Stimulated activated CD8-positive, alpha-beta memory T cell treated with anti-CD3 and anti-CD28 coated beads, Interleukin-12 subunit alpha, Interleukin-12 subunit beta, amount 100 ng/mL, for 4 hours (primary cell): ENCODE measurements around the gene TSPAN33.
"Not testable (repeated sequence)": the region's sequence is repeated elsewhere in the genome, so short reads cannot be mapped to it uniquely, and the experiment has no call there.

Experiments used
- DNase-seq: peaks from one replicate; pipeline ENCODE4 v3.0.0-alpha.2; 2020; ENCODE audit warnings: low read depth

TSPAN33 gene, protein sequence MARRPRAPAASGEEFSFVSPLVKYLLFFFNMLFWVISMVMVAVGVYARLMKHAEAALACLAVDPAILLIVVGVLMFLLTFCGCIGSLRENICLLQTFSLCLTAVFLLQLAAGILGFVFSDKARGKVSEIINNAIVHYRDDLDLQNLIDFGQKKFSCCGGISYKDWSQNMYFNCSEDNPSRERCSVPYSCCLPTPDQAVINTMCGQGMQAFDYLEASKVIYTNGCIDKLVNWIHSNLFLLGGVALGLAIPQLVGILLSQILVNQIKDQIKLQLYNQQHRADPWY

DNA sequence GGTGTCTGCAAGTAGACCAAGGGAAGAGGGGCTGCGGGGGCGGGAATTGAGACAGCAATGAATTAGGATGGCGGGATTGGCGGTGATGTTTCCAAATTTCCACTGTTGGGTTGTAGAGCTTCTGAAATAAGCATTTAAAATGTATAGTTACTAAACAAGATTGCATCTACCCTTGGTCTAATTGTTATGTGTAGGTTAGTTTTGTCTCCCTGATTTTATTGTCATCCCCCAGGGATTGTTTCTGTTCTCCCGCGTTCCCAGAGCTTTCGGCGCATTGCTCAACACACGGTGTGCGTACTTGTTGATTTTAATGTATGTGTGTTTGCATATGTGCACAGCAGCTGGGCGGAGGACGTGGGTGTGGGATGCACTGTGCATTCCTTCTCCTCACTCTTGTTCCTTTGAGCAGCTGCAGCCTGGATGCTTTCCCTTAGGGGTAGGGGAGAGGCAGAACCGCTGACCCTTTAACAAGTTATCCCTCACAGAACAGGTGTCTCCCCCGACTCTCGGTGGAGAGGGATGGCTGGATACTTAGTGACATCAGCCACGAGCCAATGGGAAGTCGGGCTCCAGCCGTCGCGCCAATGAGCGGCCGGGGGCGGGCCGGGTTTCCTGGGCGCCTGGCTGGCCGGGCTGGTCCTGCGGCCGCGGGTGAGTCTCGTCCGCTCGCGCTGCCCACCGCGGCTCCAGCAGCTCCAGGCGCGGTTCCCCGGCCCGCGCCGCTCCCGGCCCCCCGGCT, at the start of gene TSPAN33:
TSPAN33 (plus strand) TSS at position 613 of the 739 bp plus-strand sequence. CDS start 274 bp downstream, outside the sequence.
- DNase-seq = peak; percentile 39

DNA sequence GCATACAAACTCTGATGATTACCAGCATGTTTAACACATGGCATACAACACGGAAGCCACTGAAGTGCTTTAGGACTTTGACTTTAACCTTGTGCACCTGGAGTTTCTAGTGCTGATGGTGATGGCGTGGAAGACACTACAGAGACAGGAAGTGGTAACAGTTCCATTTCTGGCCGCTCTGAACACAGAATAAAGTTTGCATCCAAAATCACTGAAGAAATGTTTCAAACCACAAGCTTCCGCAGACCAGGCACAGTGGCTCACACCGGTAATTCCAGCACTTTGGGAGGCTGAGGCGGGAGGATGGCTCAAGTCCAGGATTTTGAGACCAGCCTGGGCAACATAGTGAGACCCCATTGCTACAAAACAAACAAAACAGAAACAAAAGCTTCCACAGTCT, 49.2 kb upstream of the TSPAN33 start:
- no peak for DNase-seq

DNA sequence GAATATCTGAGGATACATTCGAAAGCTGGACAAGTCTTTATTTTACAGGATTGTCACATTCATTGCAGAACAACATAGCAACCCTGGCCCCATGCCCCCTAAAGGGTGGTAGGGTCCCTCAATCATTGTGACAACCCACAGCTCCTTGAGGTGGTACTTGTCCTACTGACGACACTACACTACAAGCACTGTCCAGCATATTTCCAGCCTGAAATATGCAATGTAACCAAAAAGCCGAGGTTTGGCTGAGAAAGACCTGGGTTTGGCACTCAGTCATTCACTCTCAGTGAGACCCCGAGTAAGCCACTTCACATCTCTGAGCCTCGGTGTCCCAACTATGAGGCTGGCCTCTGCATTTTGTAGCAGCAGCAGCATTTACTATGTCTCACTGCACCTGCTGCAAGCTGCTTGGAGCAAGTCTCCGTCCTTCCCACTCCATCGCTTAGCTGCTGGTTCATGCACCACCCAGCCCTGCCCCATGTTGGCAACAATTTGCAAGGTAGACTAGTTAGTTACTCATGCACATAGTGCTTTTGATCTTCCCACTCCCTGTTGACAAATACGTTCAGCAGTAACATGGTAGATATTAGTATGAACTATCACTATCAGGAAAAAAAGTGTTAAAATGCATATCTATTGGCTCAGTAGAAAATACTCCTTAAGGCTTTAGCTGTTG, 46.0 kb upstream of the TSPAN33 start:
- DNase-seq = no peak

DNA sequence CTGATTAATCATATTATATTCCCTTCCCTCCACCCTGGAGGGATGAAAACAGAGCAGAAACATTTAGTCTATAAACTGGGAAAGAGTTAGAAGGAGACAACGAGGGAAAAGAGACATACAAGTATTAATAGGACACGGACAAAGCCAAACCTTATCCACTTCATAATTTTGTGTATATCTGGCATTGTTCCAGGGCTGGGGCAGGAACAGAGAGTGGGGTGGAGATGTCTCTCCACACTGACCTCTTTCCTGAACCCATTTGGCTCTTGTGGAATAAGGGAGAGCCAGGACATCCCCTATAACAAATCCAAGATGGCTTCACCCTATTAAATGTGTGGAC, 43.7 kb upstream of the TSPAN33 start:
- no peak for DNase-seq

DNA sequence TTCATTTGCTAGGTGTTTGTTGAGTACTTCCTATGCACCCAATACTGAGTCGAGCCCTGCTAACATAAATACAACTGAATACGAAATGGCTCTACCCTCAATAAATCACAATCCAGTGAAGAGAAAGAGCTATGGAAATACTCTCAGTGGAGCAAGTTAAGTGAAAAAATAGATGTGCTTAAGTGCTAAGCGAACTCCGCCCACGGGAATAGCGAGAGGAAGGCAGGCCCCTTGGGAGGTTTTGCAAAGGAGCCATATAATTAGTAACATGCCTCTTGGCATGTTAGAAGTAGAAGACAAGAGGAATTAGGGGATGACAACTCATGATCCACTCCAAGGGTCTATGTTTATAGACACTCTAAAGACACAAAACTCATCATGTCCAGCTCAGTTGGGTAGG, 42.8 kb upstream of the TSPAN33 start:
- no peak for DNase-seq

DNA sequence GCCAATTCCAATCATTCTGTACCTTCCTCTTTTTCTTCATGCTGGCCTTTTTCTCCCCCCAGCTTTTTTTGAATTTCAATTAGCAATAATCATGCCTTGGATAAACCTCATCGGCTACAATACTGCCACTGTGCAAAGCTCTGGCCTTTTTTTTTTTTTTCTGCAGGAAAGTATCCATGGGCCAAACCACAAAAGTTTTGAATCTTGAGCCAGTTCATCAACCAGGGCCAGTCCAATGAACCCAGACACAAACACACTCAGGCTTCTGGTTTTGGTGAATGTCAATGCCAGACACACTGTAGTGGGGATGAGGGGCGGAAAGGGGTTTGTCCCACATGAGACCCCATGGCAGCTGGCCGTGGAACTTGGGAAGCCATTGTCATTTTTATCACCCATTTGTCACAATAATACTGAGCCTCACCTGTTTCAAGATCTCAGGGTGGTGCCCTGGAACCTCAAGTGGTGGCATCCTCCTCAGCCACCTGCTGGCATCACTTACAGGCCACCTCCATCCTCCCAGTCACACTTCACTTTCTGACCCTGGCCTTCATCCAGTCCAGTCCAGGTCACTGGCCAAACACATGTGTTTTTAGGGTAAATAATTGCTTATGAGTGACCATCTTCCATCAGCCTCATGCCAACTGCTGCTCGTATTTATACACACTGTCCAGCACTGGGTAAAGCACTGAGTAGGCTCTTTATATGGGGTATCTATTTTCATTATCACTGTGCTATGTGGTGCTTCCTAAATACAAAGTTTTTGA, 40.8 kb upstream of the TSPAN33 start:
- DNase-seq = no peak

DNA sequence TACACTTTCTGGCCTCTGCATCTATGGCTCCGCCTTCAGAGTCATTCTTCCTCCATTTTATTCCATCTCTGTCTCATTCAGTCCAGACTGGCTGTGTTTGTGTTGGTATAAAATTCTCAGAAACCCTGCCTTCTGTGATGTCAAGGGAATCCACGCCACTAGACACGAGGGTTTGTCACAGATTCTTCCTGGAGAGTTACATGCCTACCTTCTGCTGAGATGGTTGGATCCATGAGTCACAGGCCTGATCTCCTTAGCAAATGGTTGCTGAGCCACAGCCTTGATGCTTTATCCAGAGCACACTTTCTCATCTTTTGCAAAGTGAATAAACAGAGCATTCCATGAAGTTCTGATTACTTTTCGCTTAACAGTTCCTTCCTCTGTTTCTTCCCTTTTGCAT, 35.9 kb upstream of the TSPAN33 start:
- DNase-seq = no peak

DNA sequence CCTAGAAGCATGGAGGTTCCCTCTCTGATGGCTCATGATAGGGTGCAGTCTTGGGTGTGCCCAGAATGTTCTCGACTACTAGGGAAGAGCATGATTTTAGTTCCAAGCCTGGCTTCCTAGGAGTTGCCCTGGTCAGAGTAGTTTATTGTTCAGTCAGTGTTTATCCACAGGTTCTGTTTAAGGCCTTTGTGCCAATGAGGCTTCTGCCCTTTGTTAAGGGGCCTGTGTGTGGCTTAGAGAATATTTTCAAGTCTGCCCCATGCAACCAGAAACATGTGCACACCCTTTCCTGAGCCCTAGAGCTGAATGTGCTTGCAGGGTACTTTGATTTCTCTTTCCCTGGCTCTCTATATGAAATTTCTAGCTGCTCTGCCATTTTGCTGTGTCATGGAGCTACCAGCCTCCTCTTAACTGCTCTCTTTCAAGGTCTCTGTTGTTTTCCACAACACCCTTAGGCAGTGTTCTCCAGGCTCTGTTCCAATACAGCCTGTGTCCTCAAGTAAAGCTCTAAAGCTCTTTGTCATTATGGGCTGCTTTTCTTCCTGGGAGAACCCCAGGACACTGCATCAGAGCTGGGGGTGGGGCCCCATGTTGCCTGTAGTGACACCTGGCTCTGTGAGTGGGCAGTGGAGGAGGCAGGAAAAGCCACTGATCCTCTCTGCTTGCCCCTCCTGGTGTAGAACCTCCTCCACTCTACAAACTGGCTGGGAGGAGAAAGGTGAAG, 34.1 kb upstream of the TSPAN33 start:
- no peak for DNase-seq

DNA sequence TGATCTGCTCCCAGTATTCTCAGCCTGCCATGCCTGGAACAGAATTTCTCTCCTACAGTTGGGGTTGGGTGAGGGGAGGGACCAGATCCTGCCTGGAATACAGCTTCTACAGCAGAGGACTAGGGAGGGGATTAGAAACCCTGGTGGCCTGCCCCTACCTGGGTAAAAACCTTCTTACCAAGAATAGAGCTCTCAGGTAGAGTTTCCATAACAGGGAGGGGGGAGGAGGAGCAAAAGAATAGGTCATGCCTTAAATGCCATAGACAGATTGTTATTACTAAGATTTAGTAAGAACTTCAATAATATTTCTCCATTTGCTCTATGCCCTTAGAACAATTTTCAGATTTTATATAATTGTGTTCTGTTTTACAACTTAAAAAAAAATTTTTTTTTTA, 33.5 kb upstream of the TSPAN33 start:
- DNase-seq = no peak

DNA sequence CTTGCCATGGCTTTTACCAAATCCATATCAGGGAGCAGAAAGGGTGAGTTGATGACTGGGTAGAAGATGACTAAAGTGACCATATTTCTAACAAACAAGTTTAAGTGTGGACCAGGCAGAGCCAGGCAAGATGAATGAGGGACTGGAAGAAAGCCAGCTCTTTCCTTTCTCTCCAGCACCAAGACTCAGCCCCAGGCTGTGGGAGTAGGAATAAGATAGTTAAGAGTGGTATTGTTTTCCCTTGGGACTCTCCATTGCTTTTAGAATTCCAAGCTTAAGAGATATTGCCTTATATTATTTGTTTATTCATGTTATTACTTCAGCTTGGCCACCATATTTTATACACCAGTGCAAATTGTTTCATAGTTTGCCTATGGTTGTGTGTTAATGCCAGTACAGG, 28.8 kb upstream of the TSPAN33 start:
- DNase-seq = no peak

DNA sequence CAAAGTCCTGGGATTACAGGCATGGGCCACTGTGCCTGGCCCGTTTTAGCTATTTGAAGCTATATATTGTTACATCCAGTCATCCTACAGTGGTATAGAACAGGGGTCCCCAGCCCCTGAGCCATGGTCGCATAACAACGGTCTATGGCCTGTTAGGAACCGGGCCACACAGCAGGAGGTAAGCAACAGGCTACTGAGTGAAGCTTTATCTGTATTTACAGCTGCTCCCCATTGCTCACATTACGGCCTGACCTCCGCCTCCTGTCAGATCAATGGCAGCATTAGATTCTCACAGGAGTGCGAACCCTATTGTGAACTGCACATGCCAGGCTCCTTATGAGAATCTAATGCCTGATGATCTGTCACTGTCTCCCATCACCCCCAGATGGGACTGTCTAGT, 26.3 kb upstream of the TSPAN33 start:
- no peak for DNase-seq

DNA sequence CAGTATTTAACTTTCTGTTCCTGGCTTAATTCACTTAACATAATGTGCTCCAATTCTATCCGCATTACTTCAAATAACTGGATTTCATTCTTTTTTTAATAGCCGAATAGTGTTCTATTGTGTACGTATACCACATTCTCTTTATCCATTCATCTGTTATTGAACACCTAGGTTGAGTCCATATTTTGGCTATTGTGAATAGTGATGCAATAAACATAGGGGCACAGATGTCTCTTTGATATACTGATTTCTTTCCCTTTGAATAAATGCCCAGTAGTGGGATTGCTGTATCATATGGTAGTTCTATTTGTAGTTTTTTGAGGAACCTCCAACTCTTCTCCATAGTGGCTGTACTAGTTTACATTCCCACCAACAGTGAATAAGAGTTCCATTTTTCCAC, 25.5 kb upstream of the TSPAN33 start:
- no peak for DNase-seq

DNA sequence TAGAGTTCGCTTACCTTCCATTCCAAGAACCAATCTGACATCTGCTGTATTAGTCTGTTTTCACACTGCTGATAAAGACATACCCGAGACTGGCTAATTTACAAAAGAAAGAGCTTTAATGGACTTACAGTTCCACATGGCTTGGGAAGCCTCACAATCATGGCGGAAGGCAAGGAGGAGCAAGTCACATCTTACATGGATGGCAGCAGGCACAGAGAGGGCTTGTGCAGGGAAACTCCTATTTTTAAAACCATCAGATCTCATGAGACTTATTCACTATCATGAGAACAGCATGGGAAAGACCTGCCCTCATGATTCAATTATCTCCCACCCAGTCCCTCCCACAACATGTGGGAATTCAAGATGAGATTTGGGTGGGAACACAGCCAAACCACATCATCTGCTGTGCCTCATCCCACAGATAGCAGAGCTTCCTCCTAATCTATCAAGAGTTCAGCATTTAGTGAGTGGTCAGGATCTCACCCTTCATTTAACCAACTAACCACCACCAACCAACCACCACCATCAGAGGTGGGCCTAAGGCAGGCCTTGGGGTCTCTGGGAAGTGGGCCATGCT, 22.9 kb upstream of the TSPAN33 start:
- not testable (repeated sequence) for DNase-seq

DNA sequence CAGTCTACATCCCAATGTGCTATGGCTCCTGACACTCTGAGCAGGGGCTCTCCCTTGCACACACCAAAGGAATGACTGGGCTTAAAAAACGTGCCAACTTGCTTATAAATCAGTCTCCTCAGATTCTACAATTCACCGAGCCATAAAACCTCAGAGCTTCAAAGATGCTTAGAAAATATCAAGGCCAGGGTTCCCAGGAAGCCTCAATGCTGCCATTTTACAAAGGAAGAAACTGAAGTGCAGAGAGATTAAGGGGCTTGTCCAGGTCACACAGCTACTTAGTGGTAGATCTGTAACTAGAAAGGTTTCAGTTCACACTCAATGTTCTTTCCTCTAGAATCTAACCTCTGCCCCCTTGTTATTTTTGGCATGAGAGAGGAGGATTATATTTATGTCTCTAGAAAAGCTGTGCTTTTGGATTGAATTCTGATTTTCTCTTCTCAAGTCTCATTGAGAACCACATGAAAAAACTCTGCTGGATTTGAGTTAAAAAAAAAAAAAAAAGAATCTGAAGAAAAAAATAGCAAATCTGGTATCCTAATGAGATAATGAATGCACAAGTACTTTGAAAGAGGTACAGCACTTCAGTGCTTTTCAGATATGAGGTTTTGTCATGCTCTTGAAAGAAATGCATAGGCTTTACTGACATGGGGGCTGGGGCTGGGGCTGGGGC, 22.3 kb upstream of the TSPAN33 start:
- no peak for DNase-seq

DNA sequence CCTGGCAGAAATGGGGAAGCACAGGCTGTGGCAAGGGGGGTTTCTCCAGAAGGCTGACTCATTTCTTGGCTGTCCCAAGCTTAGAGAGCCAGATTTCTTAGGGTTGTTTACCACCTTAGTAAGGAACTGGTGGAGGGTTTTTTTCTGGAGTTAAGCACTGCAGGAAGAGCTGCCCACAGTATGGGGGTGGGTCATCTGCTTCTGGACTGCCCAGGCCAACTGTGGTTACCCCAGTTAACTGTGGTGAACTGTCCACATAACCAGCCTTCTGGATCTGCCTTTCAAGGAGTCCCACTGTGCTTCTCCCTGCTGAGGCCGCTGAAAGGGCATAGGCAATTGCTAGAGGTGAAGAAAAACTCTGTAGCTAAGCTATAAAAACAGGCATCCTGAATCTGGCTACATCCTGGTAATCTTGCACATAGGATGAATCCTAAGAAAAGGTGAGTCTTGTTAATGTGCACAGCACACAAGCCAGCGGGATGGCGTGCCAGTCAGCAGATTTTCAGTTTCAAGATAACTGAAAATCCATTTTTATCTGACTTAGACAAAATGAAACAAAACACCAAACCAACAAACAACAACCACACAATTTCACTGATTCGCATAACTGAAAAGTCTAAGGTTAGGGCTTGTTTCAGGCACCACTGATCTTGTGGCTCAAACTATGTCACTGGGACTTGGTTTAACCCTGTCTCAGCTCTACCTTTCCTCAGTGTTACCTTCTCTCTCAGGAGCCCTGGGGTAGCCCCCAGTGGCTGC, 21.6 kb upstream of the TSPAN33 start:
- no peak for DNase-seq

DNA sequence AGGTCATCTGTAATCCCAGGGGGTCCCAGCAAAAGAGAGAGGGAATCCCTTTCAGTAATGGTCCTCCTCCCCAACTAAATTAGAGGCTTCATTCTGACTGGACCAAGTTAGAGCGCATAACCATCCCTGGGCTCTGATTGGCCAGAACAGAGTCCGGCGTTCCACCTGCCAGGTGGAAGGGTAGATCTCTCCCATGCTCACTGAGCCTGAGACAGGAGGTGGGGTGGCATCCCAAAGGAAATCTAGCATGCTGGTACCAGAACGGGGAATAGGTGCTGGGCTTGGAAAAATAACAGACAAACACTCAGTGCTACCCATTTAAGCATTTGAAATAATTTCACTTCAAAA, 21.0 kb upstream of the TSPAN33 start:
- no peak for DNase-seq

DNA sequence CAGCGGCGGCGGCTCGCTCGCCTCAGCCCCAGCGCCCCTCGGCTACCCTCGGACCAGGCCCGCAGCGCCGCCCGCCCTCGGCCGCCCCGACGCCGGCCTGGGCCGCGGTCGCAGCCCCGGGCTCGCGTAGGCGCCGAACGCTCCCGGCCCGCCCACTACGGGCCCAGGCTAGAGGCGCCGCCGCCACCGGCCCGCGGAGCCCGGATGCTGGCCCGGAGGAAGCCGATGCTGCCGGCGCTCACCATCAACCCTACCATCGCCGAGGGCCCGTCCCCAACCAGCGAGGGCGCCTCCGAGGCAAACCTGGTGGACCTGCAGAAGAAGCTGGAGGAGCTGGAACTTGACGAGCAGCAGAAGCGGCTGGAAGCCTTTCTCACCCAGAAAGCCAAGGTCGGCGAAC, 18.2 kb upstream of the TSPAN33 start:
- DNase-seq = no peak

DNA sequence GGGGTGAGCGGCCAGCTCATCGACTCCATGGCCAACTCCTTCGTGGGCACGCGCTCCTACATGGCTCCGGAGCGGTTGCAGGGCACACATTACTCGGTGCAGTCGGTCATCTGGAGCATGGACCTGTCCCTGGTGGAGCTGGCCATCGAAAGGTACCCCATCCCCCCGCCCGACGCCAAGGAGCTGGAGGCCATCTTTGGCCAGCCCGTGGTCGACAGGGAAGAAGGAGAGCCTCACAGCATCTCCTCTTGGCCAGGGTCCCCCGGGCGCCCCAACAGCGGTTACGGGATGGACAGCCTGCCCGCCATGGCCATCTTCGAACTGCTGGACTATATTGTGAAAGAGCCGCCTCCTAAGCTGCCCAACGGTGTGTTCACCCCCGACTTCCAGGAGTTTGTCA, 17.4 kb upstream of the TSPAN33 start:
- no peak for DNase-seq

DNA sequence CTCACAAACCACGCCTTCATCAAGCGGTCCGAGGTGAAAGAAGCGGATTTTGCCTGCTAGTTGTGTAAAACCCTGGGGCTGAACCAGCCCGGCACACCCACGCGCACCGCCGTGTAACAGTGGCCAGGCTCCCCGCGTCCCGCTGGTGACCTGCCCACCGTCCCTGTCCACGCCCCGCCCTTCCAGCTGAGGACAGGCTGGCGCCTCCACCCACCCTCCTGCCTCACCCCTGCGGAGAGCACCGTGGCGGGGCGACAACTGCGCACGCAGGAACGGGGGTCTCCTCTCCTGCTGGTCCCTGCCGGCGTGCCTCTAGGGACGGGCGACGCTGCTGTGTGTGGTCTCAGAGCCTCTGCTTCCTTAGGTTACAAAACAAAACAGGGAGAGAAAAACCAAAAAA, 16.9 kb upstream of the TSPAN33 start:
- no peak for DNase-seq

DNA sequence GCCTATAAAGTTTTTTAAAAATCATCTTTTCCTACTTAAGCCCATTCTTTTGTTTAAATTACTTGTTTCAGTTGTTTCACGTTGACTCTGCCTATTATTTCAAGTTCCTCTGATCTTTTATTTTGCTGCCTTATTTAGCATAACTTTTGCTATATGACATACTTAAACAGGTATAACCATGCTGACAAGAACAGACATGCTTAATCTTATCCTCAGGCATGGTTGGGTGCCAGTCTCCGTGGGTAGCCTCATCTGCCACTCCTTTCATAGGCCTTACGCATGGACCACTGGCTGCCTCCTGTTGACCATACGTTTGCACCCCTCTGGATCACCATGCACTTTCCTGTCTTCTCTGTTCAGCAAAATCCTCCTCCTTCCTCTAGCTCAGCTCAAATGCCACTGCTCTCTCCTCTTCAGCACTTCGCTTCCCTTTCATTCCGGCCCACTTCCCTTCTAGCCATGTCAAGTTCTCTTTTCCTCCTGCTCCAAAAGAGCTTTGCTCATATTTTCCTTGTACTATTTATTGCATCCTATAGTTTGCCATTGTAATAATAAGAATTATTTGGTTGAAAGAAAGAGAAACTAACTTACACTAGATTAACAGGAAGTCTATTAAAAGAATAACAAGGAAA, 10.0 kb upstream of the TSPAN33 start:
- DNase-seq = no peak
